ENCODE data around the gene COL5A1. TPM values are rescaled to one million over a fixed set of nuclear protein-coding genes. Genes with fewer than 3 reads are reported as not detected.

The COL5A1 gene
- total RNA-seq, 2 donors from 2014 or later: 10.9 to 21.7 TPM

DNA sequence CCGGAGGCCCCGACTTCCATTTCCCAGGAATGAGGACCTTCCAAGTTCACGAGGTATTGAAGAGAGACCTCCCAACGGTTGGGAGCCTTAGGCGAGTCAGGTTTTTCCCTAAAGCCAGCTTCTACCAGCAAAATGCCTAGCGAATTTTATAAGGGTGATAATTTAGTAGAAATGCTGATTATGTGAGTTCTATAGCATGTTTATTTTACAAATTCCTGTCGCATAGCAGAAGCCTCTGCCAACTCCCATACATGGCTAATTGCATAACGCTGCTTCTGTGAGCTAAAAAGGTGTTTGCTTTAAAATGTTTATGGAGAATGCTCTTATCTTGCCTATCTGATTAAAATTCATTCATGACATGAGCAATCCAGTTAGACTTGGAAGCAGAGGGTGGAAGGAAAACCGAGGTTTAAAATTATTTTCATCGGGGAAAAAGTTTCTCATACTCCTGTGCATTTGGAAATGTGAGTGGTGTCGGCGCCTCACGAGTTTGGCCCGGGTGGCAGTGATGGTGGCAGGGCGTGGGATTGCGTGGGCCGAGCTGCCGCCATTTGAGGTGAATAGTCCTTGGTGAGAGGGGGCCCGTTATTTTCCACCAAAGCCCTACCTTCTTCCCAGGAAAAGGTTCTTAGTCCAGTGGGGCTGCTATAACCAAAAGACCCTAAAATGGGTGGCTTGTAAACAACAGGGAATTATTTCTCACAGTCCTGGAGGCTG lies 134.6 kb downstream of the COL5A1 start:
- H3K27me3 ChIP-seq: no peaks in the 10 kb centered on the region
- H3K9me3 ChIP-seq: no peaks in the 10 kb centered on the region
- no peak overlapping the region for H3K27ac ChIP-seq
- TF ChIP-seq, protein P1, sequence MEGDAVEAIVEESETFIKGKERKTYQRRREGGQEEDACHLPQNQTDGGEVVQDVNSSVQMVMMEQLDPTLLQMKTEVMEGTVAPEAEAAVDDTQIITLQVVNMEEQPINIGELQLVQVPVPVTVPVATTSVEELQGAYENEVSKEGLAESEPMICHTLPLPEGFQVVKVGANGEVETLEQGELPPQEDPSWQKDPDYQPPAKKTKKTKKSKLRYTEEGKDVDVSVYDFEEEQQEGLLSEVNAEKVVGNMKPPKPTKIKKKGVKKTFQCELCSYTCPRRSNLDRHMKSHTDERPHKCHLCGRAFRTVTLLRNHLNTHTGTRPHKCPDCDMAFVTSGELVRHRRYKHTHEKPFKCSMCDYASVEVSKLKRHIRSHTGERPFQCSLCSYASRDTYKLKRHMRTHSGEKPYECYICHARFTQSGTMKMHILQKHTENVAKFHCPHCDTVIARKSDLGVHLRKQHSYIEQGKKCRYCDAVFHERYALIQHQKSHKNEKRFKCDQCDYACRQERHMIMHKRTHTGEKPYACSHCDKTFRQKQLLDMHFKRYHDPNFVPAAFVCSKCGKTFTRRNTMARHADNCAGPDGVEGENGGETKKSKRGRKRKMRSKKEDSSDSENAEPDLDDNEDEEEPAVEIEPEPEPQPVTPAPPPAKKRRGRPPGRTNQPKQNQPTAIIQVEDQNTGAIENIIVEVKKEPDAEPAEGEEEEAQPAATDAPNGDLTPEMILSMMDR (IDR thresholded peaks at IDR 0.05): no peak
- H3K4me3 ChIP-seq: no peak overlapping the region
- no peaks in the 10 kb centered on the region for H3K36me3 ChIP-seq
- intact Hi-C loops (cut with DNase I): no loop called here
- DNase-seq: no peak
- H3K9ac ChIP-seq (ENCODE audit: low read depth in 2 of 2, low read length in 2 of 2): no peak overlapping the region
- H3K4me1 ChIP-seq: no peaks in the 10 kb centered on the region

DNA sequence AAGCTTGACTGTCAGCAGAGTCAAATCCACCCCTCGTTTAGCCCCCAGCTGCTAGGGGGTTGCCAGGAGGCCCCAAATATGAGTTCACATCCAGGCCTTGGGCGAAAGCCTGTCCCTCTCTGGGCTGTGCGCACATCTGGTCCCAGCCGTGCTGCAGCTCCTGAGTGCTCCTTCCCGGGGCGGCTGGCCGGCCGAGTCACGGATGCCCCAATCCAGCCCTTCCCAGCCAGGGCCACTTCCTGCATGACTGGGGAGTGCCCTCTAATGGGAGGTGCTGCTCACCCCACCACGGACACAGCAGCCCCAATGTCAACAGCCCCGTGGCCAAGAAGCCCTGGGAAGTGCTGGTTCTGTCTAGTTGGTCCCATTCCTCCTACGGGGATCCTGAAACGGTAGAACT lies 135.6 kb downstream of the COL5A1 start:
- Histone ChIP-seq H3K27ac (no peak overlapping the region), H3K4me3 (no peak overlapping the region), H3K36me3 (no peaks in the 10 kb centered on the region), H3K9me3 (no peaks in the 10 kb centered on the region), H3K27me3 (no peaks in the 10 kb centered on the region), H3K4me1 (no peaks in the 10 kb centered on the region), H3K9ac (ENCODE audit: low read depth in 2 of 2, low read length in 2 of 2) (no peak overlapping the region)
- no peak for DNase-seq
- TF ChIP-seq, protein P1 (IDR thresholded peaks at IDR 0.05): no peak
- intact Hi-C loops (cut with DNase I): no loop called here

DNA sequence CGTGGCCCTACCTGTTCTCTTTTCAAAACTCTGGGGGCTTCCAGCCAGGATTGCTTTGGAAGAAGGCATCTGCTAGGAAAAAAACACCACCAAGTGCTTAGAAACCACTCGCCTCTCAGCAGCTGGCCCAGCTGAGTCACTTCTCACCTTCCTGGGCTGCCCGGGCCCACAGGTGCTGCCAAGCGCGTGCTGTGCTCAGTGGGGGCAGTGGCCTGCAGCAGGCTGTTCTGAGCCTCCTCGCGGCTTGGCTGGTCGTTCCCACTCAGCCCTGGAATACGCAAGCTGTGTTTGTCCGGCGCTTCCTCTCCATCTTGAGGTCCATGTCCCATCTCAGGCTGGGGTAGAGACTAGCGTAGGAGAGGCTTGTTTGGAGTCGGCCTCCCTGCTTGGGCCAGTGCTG lies 136.6 kb downstream of the COL5A1 start:
- H3K4me1 ChIP-seq: no peaks in the 10 kb centered on the region
- DNase-seq: no peak
- H3K4me3 ChIP-seq: no peak overlapping the region
- H3K9ac ChIP-seq (ENCODE audit: low read depth in 2 of 2, low read length in 2 of 2): no peak overlapping the region
- TF ChIP-seq, protein P1 (IDR thresholded peaks at IDR 0.05): no peak
- no peaks in the 10 kb centered on the region for H3K9me3 ChIP-seq
- no peak overlapping the region for H3K27ac ChIP-seq
- no peaks in the 10 kb centered on the region for H3K36me3 ChIP-seq
- intact Hi-C loops (cut with DNase I): no loop called here
- H3K27me3 ChIP-seq: no peaks in the 10 kb centered on the region

DNA sequence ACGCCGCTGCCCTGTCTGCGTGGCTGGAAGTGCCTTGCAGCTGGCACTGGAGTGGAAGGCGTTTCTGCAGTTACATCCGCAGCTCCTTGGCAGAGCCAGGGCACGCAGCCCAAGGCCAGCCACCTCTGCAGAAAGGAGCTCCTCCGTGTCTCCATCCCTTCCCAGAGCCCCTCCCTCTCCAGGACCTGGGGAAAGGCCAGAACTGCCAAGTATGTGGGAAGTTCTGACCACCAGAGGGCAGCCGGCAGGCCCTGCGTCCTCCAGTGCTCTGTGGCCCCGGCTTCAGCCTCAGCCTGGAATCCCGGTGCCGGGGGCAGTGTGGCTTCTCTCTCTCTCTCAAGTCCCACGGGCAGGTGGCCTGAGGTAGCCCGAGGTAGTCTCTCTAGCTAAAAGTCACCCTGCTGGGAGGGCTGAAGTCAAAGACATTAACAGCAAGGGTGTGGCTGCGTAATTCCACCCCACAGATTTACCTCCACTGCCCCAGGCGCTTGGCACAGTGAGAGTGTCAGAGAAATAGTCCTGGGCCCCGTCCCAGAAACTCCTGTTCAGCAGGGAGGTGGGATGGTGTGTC lies 137.3 kb downstream of the COL5A1 start:
- peak; percentile 37 for DNase-seq
- H3K27ac ChIP-seq: no peak overlapping the region
- H3K36me3 ChIP-seq: no peaks in the 10 kb centered on the region
- no peaks in the 10 kb centered on the region for H3K4me1 ChIP-seq
- intact Hi-C loops (cut with DNase I): no loop called here
- H3K4me3 ChIP-seq: no peak overlapping the region
- H3K27me3 ChIP-seq: no peaks in the 10 kb centered on the region
- TF ChIP-seq, protein P1 (IDR thresholded peaks at IDR 0.05): peak; percentile 49
- H3K9ac ChIP-seq (ENCODE audit: low read depth in 2 of 2, low read length in 2 of 2): no peak overlapping the region
- H3K9me3 ChIP-seq: no peaks in the 10 kb centered on the region

DNA sequence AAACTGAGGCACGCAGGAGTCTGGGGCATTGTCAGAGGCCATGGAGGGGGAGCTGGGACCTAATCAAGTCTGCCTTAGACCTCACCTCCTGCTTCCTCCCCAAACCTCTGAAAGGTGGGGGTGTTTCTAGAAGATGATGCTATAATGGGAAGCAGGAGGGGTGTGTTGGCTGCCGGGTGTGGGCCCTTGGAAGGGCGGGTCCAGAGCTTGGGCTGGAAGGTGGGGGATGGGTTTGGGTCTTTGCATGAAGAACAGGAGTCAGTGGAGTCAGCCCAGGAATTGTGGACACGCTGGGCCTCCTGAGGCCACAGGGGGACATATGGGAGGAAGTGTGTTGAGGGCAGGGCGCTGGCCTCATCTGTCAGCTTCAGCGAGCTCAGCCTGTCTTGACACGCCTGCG lies 138.0 kb downstream of the COL5A1 start:
- Histone ChIP-seq H3K36me3 (no peaks in the 10 kb centered on the region), H3K4me3 (no peak overlapping the region), H3K27me3 (no peaks in the 10 kb centered on the region), H3K9ac (ENCODE audit: low read depth in 2 of 2, low read length in 2 of 2) (no peak overlapping the region), H3K9me3 (no peaks in the 10 kb centered on the region), H3K27ac (no peak overlapping the region), H3K4me1 (no peaks in the 10 kb centered on the region)
- DNase-seq: no peak
- intact Hi-C loops (cut with DNase I): loop anchor here (10.0 kb wide), 1 partner anchor 205 kb away; no protein-coding TSS in a partner anchor
- TF ChIP-seq, protein P1 (IDR thresholded peaks at IDR 0.05): no peak

All from colonic mucosa (tissue), 4 donors.